ENCODE measurements around the gene KRTAP10-1. TPM values are rescaled to one million over a fixed set of nuclear protein-coding genes. Genes with fewer than 3 reads are reported as not detected.

Gene KRTAP10-1
- total and polyA plus RNA-seq, 2 of the 13 experiments (the other 11 are each of a cell fraction or from before 2014, with no cell fraction given): not detected

DNA sequence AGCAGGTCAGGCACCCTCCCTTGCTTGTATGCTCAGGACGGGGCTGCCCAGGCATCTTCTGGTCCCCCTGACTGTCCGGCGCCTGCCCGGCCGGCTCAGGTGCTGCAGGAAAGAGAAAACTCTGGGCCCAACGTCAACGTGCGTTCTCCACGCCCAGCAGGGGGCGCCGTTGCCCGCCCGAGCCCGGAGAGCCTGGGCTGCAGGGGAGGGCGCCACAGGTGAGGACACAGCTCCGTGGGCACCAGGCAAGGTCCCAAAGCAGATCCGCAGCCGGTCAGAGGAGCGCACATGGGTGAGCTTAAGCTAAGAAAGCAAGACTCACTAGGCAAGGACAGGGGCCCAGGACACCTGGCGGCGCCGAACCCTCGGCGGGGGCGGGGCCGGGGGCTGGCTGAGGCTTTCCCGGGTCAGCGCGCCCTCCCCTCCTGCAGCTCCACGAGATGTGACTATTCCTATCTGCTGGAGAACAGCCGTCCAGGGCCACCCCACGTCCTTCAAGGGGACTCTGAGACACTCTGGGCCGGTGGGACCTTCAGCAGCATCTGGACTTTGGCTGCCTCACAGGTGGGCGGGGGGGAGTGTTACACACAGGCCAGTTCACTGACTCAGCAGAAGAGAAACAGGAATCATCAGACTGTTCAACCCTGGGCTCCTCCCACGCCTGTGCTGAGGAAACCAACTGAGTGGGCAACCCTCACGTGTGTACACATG, 29.3 kb downstream of the KRTAP10-1 start (continued):
- TF ChIP-seq ZNF788 (CRISPR knock-in tag; IDR thresholded peaks at IDR 0.05; ENCODE audit: borderline replicate concordance): 0 out of 2 replicates have a peak, but pooled peaks have one; percentile 47
- no peak for TF ChIP-seq ZMYM3 (CRISPR knock-in tag; IDR thresholded peaks at IDR 0.05)
- TF ChIP-seq, protein P1, sequence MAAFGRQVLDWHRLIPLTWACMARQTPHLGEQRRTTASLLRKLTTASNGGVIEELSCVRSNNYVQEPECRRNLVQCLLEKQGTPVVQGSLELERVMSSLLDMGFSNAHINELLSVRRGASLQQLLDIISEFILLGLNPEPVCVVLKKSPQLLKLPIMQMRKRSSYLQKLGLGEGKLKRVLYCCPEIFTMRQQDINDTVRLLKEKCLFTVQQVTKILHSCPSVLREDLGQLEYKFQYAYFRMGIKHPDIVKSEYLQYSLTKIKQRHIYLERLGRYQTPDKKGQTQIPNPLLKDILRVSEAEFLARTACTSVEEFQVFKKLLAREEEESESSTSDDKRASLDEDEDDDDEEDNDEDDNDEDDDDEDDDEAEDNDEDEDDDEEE (CRISPR knock-in tag; IDR thresholded peaks at IDR 0.05): peak; percentile 91; the same call in 1 of the 2 replicates
- TF ChIP-seq PAF1 (CRISPR knock-in tag; IDR thresholded peaks at IDR 0.05): no peak
- no peak for TF ChIP-seq ZNF607 (CRISPR knock-in tag; IDR thresholded peaks at IDR 0.05; ENCODE audit: borderline replicate concordance)
- no peak for TF ChIP-seq ZNF432 (CRISPR knock-in tag; IDR thresholded peaks at IDR 0.05; ENCODE audit: borderline replicate concordance)
- peak; percentile 79 for TF ChIP-seq ZNF563 (CRISPR knock-in tag; IDR thresholded peaks at IDR 0.05)
- TF ChIP-seq DNMT1 (CRISPR knock-in tag; IDR thresholded peaks at IDR 0.05): no peak
- TF ChIP-seq PHF5A (CRISPR knock-in tag; IDR thresholded peaks at IDR 0.05; ENCODE audit: low read depth, unreplicated experiment): no peak
- peak; percentile 53; the same call in 1 of the 2 replicates for TF ChIP-seq ZNF350 (CRISPR knock-in tag; IDR thresholded peaks at IDR 0.05; ENCODE audit: borderline replicate concordance, low read depth)
- no peak for TF ChIP-seq ZBTB7B (CRISPR knock-in tag; IDR thresholded peaks at IDR 0.05)
- TF ChIP-seq, protein P2, sequence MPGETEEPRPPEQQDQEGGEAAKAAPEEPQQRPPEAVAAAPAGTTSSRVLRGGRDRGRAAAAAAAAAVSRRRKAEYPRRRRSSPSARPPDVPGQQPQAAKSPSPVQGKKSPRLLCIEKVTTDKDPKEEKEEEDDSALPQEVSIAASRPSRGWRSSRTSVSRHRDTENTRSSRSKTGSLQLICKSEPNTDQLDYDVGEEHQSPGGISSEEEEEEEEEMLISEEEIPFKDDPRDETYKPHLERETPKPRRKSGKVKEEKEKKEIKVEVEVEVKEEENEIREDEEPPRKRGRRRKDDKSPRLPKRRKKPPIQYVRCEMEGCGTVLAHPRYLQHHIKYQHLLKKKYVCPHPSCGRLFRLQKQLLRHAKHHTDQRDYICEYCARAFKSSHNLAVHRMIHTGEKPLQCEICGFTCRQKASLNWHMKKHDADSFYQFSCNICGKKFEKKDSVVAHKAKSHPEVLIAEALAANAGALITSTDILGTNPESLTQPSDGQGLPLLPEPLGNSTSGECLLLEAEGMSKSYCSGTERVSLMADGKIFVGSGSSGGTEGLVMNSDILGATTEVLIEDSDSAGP (CRISPR knock-in tag; IDR thresholded peaks at IDR 0.05; ENCODE audit: borderline replicate concordance): peak; percentile 79
- no peak for TF ChIP-seq ARHGAP35 (CRISPR knock-in tag; IDR thresholded peaks at IDR 0.05; ENCODE audit: borderline replicate concordance)
- TF ChIP-seq SRF (IDR thresholded peaks at IDR 0.05; ENCODE audit: low read depth, low read length): no peak
- TF ChIP-seq RBM39 (IDR thresholded peaks at IDR 0.05; ENCODE audit: low read depth, low read length, poor library complexity, severe bottlenecking): peak; percentile 50
- peak; percentile 88; the same call in 1 of the 2 replicates for TF ChIP-seq HES4 (CRISPR knock-in tag; IDR thresholded peaks at IDR 0.05; ENCODE audit: borderline replicate concordance)
- TF ChIP-seq ZNF160 (CRISPR knock-in tag; IDR thresholded peaks at IDR 0.05): 0 out of 2 replicates have a peak, but pooled peaks have one; percentile 57
- TF ChIP-seq ETV5 (CRISPR knock-in tag; IDR thresholded peaks at IDR 0.05; ENCODE audit: borderline replicate concordance): no peak
- 0 out of 2 replicates have a peak, but pooled peaks have one; percentile 12 for TF ChIP-seq TARDBP (CRISPR knock-in tag; IDR thresholded peaks at IDR 0.05)
- TF ChIP-seq GLI4 (CRISPR knock-in tag; IDR thresholded peaks at IDR 0.05; ENCODE audit: borderline replicate concordance): no peak
- no peak for TF ChIP-seq FOXM1 (CRISPR knock-in tag; IDR thresholded peaks at IDR 0.05)
- TF ChIP-seq SMAD3 (CRISPR knock-in tag; IDR thresholded peaks at IDR 0.05): no peak
- no peak for TF ChIP-seq FLYWCH1 (CRISPR knock-in tag; IDR thresholded peaks at IDR 0.05)
- TF ChIP-seq REL (CRISPR knock-in tag; conservative IDR thresholded peaks at IDR 0.05): no peak
- TF ChIP-seq NFE2L2 (IDR thresholded peaks at IDR 0.05; ENCODE audit: low read length): no peak
- TF ChIP-seq FOXA1 (IDR thresholded peaks at IDR 0.05): no peak
- 0 out of 2 replicates have a peak, but pooled peaks have one; percentile 7 for TF ChIP-seq FOXA1 (CRISPR knock-in tag; IDR thresholded peaks at IDR 0.05)
- TF ChIP-seq, protein P3, sequence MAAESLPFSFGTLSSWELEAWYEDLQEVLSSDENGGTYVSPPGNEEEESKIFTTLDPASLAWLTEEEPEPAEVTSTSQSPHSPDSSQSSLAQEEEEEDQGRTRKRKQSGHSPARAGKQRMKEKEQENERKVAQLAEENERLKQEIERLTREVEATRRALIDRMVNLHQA (CRISPR knock-in tag; IDR thresholded peaks at IDR 0.05): no peak
- peak; percentile 25; the same call in 1 of the 2 replicates for TF ChIP-seq ZNF598 (CRISPR knock-in tag; IDR thresholded peaks at IDR 0.05; ENCODE audit: borderline replicate concordance)
- TF ChIP-seq GABPB1 (CRISPR knock-in tag; IDR thresholded peaks at IDR 0.05): peak; percentile 60; the same call in 1 of the 2 replicates

Measured in HepG2 (cell line).